Keratinocyte (primary cell): Measurements from ENCODE around the gene FRMD7. TPM values are rescaled to one million over a fixed set of nuclear protein-coding genes. Genes with fewer than 3 reads are reported as not detected.

Experiments used
- DNase-seq: peaks from one replicate; pipeline ENCODE4 v3.0.0-alpha.2; 2011; ENCODE audit warnings: low read depth, missing footprints, low spot score
- FAIRE-seq: peaks from 2 replicates; lab custom pipeline; 2011; peaks lifted over from hg19 to GRCh38; lab: Jason Lieb, UNC
- H2AFZ ChIP-seq: 2 replicates; pipeline ENCODE4 v1.6.0; 2012; ENCODE audit warnings: low read length, control low read depth, inconsistent platforms; ENCODE audit not compliant: control insufficient read depth
- H3K27ac ChIP-seq: 2 replicates; pipeline ENCODE4 v1.5.1; 2011; ENCODE audit warnings: low read length; ENCODE audit not compliant: control insufficient read depth, insufficient read depth
- H3K27me3 ChIP-seq: 3 replicates; pipeline ENCODE4 v1.6.0; 2011; ENCODE audit warnings: low read length; ENCODE audit not compliant: control insufficient read depth, insufficient read depth; ENCODE audit errors: extremely low read depth
- H3K36me3 ChIP-seq, 2 experiments: 2 replicates in 1 of 2; 3 replicates in 1 of 2; pipeline ENCODE4 v1.5.1; 2011; ENCODE audit warnings: low read length in 2 of 2, mild to moderate bottlenecking in 1 of 2; ENCODE audit not compliant: control insufficient read depth in 2 of 2, insufficient read depth in 2 of 2; ENCODE audit errors: extremely low read depth in 1 of 2
- H3K4me1 ChIP-seq: 3 replicates; pipeline ENCODE4 v1.5.1; 2011; ENCODE audit warnings: low read length; ENCODE audit not compliant: control insufficient read depth, insufficient read depth; ENCODE audit errors: extremely low read depth
- H3K4me2 ChIP-seq: 3 replicates; pipeline ENCODE4 v1.6.0; 2011; ENCODE audit warnings: low read depth, low read length; ENCODE audit not compliant: control insufficient read depth, insufficient read depth; ENCODE audit errors: extremely low read depth
- H3K4me3 ChIP-seq, 3 experiments: fragments of 200-600 bp in 1 of 3; sonication (generic) in 1 of 3; 2 replicates in 2 of 3; 3 replicates in 1 of 3; pipeline ENCODE4 v1.5.1; 2011 to 2016; ENCODE audit warnings: low read length in 3 of 3, mild to moderate bottlenecking in 3 of 3, control low read depth in 2 of 3, inconsistent platforms in 1 of 3, low read depth in 1 of 3, mixed read lengths in 1 of 3, mixed run types in 1 of 3, moderate library complexity in 1 of 3; ENCODE audit not compliant: control insufficient read depth in 2 of 3, insufficient read depth in 2 of 3; ENCODE audit errors: extremely low read depth in 1 of 3
- H3K79me2 ChIP-seq: 2 replicates; pipeline ENCODE4 v1.6.0; 2012; ENCODE audit warnings: low read length; ENCODE audit not compliant: control insufficient read depth, insufficient read depth
- H3K9ac ChIP-seq: 3 replicates; pipeline ENCODE4 v1.6.0; 2011; ENCODE audit warnings: low read length; ENCODE audit not compliant: control insufficient read depth, insufficient read depth; ENCODE audit errors: extremely low read depth
- H3K9me1 ChIP-seq: 3 replicates; pipeline ENCODE4 v1.6.0; 2011; ENCODE audit warnings: low read length; ENCODE audit not compliant: control insufficient read depth, insufficient read depth; ENCODE audit errors: extremely low read depth
- H3K9me3 ChIP-seq: 2 replicates; pipeline ENCODE4 v1.5.1; 2012; ENCODE audit warnings: low read depth, low read length; ENCODE audit not compliant: control insufficient read depth
- H4K20me1 ChIP-seq: 3 replicates; pipeline ENCODE4 v1.6.0; 2011; ENCODE audit warnings: low read length; ENCODE audit not compliant: control insufficient read depth, insufficient read depth; ENCODE audit errors: extremely low read depth
- CTCF ChIP-seq, 3 experiments: IDR thresholded peaks in 1 of 3; conservative IDR thresholded peaks in 1 of 3; optimal IDR thresholded peaks in 1 of 3; 2 replicates in 2 of 3; 3 replicates in 1 of 3; pipeline versions ENCODE3 to v1.5.1; 2011; ENCODE audit warnings: low read length in 3 of 3, mild to moderate bottlenecking in 3 of 3, moderate library complexity in 2 of 3, control low read depth in 1 of 3, inconsistent platforms in 1 of 3; ENCODE audit not compliant: insufficient read depth in 2 of 3; ENCODE audit errors: extremely low read depth in 1 of 3
- EZH2 ChIP-seq: IDR thresholded peaks from one replicate; pipeline ENCODE4 v1.6.1; 2012; ENCODE audit warnings: inconsistent platforms, mild to moderate bottlenecking, low read length, moderate library complexity
- dilution Hi-C: fragments of 300-500 bp; cut with MboI; formaldehyde crosslinking; loops from one replicate; pipeline ENCODE4 v1.7.0; 2020; ENCODE audit warnings: low sequenced_read_pairs; ENCODE audit not compliant: extremely low pct_ligation_motif_present
- polyA plus RNA-seq, 5 experiments: library from polyadenylated mRNA; depleted of rRNA in 3 of 5; stranded (reverse) in 3 of 5; stranded (forward) in 1 of 5; unstranded in 1 of 5; fragments of >200 nt; gene quantifications; 1 replicate in 1 of 5; 2 replicates in 3 of 5; 3 replicates in 1 of 5; pipeline versions ENCODE4 v1.2.1 to v1.2.3, GENCODE V29; 2011 to 2012; ENCODE audit warnings: missing spikeins in 2 of 5, low read depth in 1 of 5, low replicate concordance in 1 of 5

The FRMD7 gene
- polyA plus RNA-seq, 1 donor (not counting 4 experiments of a cell fraction or from before 2014, with no cell fraction given) = not detected

- no peak overlapping the region for H3K4me2 ChIP-seq
- DNase-seq (no peak), FAIRE-seq (no peak)
- no peak overlapping the region for H2AFZ ChIP-seq
- H3K79me2 ChIP-seq = no peaks in the 10 kb centered on the region
- H4K20me1 ChIP-seq = no peaks in the 10 kb centered on the region
- no peak overlapping the region for H3K4me3 ChIP-seq
- no peak overlapping the region for H3K27ac ChIP-seq
- no peaks in the 10 kb centered on the region for H3K9me1 ChIP-seq
- H3K9ac ChIP-seq = no peak overlapping the region
- no peaks in the 10 kb centered on the region for H3K27me3 ChIP-seq
- no peaks in the 10 kb centered on the region for H3K36me3 ChIP-seq
- TF ChIP-seq EZH2 (no peak), CTCF (optimal IDR thresholded peaks at IDR 0.05 in 1 of 3, IDR thresholded peaks at IDR 0.05 in 1 of 3, conservative IDR thresholded peaks at IDR 0.05 in 1 of 3; ENCODE audit: extremely low read depth in 1 of 3, insufficient read depth in 2 of 3, low read length in 3 of 3) (no peak)
- dilution Hi-C loops = no loop called here
- H3K9me3 ChIP-seq = no peaks in the 10 kb centered on the region
- H3K4me1 ChIP-seq = no peaks in the 10 kb centered on the region
Observed at GRCh38 chrX:132077414-132077813, 50.4 kb downstream of the FRMD7 start.

GRCh38 chrX:132071254-132071653 lies 56.6 kb downstream of the FRMD7 start:
- FAIRE-seq = no peak

More at GRCh38 chrX:132071254-132071653, 56.6 kb downstream of the FRMD7 start:
- Histone ChIP-seq H3K4me1 (peaks cover 8% of the 10 kb centered on the region), H3K4me2 (no peak overlapping the region), H3K36me3 (no peaks in the 10 kb centered on the region), H3K9ac (no peak overlapping the region), H3K9me3 (no peaks in the 10 kb centered on the region), H3K4me3 (no peak overlapping the region), H3K79me2 (no peaks in the 10 kb centered on the region), H3K9me1 (no peaks in the 10 kb centered on the region), H3K27ac (no peak overlapping the region), H4K20me1 (no peaks in the 10 kb centered on the region), H3K27me3 (no peaks in the 10 kb centered on the region), H2AFZ (no peak overlapping the region)
- no peak for TF ChIP-seq EZH2
- no peak for TF ChIP-seq CTCF (optimal IDR thresholded peaks at IDR 0.05 in 1 of 3, IDR thresholded peaks at IDR 0.05 in 1 of 3, conservative IDR thresholded peaks at IDR 0.05 in 1 of 3; ENCODE audit: extremely low read depth in 1 of 3, insufficient read depth in 2 of 3, low read length in 3 of 3)
- dilution Hi-C loops = no loop called here
- DNase-seq = no peak
